ENCODE results near the gene SPARCL1.

Gene SPARCL1

GRCh38 chr4:87547016-87547708 is 18.0 kb upstream of the SPARCL1 start:
- no peaks in the 10 kb centered on the region for H3K9me3 Mint-ChIP-seq
- H3K36me3 Mint-ChIP-seq: no peaks in the 10 kb centered on the region
- H3K4me1 Mint-ChIP-seq: no peaks in the 10 kb centered on the region
- no peak overlapping the region for H3K4me3 Mint-ChIP-seq
- no peak overlapping the region for H3K27ac Mint-ChIP-seq
- H3K27me3 Mint-ChIP-seq: peaks cover 2% of the 10 kb centered on the region

DNA sequence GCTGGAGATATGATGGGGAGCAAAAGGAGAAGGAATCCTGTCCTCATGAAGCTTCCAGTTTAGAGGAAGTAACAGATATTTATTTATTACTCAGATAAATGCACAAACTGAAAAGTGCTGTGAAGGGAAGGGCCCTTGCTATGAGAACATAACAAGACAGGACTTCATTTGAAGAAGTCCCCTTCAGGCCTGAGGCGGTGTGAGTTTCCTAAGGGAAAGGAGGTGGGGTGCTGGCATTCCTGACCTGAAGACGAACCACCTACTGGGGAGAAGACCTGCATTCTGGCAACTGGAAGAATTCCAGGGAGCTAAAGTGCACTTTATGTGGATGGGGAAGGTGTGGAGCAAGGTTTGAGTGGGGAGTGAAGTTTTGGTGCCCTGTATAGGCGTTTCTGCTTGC is 15.9 kb upstream of the SPARCL1 start:
- H3K36me3 Mint-ChIP-seq: no peaks in the 10 kb centered on the region
- no peaks in the 10 kb centered on the region for H3K4me1 Mint-ChIP-seq
- H3K4me3 Mint-ChIP-seq: no peak overlapping the region
- H3K27me3 Mint-ChIP-seq: peaks cover 2% of the 10 kb centered on the region
- H3K9me3 Mint-ChIP-seq: no peaks in the 10 kb centered on the region
- no peak overlapping the region for H3K27ac Mint-ChIP-seq

GRCh38 chr4:87543835-87544461 is 14.8 kb upstream of the SPARCL1 start:
- H3K27me3 Mint-ChIP-seq: no peaks in the 10 kb centered on the region
- no peaks in the 10 kb centered on the region for H3K9me3 Mint-ChIP-seq
- H3K4me3 Mint-ChIP-seq: no peak overlapping the region
- H3K36me3 Mint-ChIP-seq: no peaks in the 10 kb centered on the region
- H3K27ac Mint-ChIP-seq: no peak overlapping the region
- no peaks in the 10 kb centered on the region for H3K4me1 Mint-ChIP-seq

GRCh38 chr4:87542734-87543312 is 13.6 kb upstream of the SPARCL1 start:
- Mint-ChIP-seq H3K27me3 (no peaks in the 10 kb centered on the region), H3K4me3 (no peak overlapping the region)

DNA sequence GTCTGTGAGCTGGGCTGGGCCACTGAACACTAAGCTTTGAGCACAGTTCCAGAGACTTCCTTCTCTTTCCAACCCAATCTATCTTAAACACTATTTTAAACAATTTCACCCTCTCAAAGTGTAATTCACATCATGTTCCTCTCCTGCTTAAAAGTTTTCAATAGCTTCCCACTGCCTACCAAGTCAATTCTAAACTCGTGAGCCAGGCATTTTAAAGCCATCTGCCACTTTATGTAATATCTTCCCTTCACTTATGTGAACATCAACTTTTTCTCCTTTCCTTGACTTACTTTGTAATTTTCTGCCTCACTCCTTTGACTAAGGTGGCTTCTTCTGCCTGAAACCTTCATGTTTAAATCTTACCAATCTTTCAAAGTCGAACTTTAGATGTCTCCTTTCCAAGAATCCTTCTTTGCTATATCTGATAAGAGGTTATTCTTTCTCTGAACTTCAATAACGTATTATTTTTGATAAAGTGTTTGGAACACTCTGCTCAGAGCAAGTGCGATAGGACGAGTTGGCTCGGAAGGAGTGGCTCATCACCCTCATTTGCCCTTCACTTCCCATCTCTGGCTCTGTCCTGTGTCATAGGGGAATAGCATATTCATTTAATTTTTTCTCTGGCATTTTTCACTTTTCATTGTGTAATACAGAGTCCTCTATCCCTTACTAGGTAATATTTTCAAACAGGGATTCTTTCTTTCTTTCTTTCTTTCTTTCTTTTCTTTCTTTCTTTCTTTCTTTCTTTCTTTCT is 13.0 kb upstream of the SPARCL1 start:
- Mint-ChIP-seq H3K36me3 (no peaks in the 10 kb centered on the region), H3K27ac (no peak overlapping the region), H3K9me3 (no peaks in the 10 kb centered on the region), H3K27me3 (no peaks in the 10 kb centered on the region), H3K4me3 (no peak overlapping the region), H3K4me1 (no peaks in the 10 kb centered on the region)

More at GRCh38 chr4:87542734-87543312, 13.6 kb upstream of the SPARCL1 start:
- Mint-ChIP-seq H3K4me1 (no peaks in the 10 kb centered on the region), H3K27ac (no peak overlapping the region), H3K36me3 (no peaks in the 10 kb centered on the region), H3K9me3 (no peaks in the 10 kb centered on the region)

DNA sequence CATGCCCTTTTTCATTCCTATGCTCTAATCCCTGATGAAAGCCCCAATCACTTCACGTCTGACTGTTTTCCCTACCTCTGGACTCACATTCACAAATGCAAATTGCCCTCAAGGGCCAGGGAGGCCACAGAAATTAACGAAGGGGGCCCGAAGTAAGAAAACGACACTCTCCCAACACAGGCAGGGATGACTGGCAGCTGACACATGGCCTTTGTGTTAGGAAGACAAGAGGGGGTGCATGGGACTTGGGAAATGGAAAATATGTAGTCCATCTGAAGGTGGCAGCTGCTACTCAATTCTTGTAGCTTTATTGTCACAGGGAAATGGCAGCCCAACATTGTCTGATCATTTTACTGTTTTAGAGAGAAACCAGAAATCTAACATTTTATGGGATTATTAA is 12.3 kb upstream of the SPARCL1 start:
- H3K27me3 Mint-ChIP-seq: no peaks in the 10 kb centered on the region
- H3K9me3 Mint-ChIP-seq: no peaks in the 10 kb centered on the region
- H3K4me1 Mint-ChIP-seq: no peaks in the 10 kb centered on the region
- no peak overlapping the region for H3K4me3 Mint-ChIP-seq
- H3K36me3 Mint-ChIP-seq: no peaks in the 10 kb centered on the region
- no peak overlapping the region for H3K27ac Mint-ChIP-seq

DNA sequence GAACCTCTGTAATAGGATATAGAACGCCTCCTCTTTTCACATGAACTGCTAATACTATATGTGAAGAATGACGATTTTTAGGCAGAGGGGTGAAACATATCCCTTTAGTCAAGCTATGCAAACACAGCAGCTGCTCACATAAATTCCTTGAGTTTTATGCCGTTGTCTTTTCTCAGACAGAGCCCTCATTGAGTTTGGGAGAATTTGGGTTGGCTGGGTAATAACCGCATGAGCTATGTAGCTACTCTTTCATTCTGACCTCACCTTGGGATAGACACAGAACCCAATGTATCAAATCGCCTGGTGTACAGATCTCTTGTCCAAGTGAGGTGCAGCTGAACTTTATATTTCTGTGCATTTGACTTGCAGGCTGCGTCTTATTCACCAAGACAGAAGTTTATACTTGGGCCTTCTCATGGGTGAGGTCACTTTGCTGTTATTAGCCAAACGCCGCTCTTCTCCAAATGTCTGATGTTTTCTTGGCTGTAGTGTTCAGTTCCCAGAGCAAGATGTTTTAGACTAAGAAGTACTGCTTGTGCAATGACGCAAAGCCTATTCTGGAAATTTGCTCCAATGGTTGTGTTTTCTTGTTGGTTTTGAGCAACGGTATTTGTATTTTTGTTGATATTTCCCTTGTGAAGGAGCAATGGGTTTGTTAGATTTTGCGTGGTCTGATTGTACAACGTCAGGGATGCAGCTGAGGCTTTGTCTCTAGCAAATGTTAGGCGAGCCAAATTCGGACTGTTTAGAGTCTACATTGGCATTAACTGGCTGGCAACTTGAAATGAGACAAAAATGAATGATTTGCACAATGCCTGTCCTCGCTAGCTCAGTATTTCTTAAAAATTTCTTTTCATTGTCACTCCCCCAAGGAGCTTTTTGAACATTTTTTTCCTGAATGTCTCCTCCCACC is 11.2 kb upstream of the SPARCL1 start:
- Mint-ChIP-seq H3K27ac (no peak overlapping the region), H3K9me3 (no peaks in the 10 kb centered on the region), H3K4me1 (no peaks in the 10 kb centered on the region), H3K36me3 (no peaks in the 10 kb centered on the region), H3K27me3 (no peaks in the 10 kb centered on the region), H3K4me3 (no peak overlapping the region)

DNA sequence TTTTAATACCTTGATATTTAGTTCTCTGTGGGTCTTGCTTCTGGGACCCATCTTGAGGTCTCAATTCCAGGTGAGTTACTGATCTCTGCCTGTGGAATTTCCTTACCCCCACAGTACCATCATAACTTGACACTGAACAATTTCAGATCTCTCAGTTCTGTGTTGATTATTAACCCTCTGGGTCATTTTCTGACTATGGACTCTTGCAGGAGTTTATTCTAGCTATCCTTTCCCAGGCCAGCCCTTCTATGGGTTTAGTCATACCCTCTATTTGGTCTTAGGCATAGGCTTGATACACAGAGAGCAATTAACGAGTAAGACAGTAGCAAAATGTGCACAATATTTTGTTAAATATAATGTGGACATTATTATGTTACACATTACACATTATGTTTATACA is 3.7 kb upstream of the SPARCL1 start:
- Mint-ChIP-seq H3K4me3 (no peak overlapping the region), H3K27me3 (peaks cover 2% of the 10 kb centered on the region), H3K36me3 (no peaks in the 10 kb centered on the region), H3K27ac (no peak overlapping the region), H3K9me3 (no peaks in the 10 kb centered on the region), H3K4me1 (no peaks in the 10 kb centered on the region)

GRCh38 chr4:87532109-87532508 is 2.9 kb upstream of the SPARCL1 start:
- H3K27me3 Mint-ChIP-seq: peaks cover 2% of the 10 kb centered on the region
- no peak overlapping the region for H3K4me3 Mint-ChIP-seq
- H3K27ac Mint-ChIP-seq: no peak overlapping the region
- no peaks in the 10 kb centered on the region for H3K36me3 Mint-ChIP-seq
- no peaks in the 10 kb centered on the region for H3K9me3 Mint-ChIP-seq
- no peaks in the 10 kb centered on the region for H3K4me1 Mint-ChIP-seq

DNA sequence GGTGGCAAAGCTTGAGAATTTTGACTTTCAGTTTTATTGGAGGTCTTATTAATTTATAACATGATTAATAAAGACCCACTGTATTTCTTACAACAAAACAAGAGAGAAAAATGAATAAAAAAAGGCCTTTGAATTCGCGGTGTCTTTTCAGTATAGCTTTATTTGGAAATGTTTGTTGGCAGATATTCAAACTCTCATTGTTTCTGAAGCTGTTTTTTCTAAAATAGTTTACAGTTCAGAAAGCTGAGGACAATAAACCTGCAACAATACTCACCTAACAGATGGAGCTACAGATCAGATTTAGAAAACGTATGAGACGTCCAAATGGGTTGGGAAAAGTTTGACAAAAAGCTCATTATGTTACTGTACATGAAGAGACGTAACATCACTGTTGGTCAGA is 2.4 kb upstream of the SPARCL1 start:
- peaks cover 2% of the 10 kb centered on the region for H3K27me3 Mint-ChIP-seq
- no peak overlapping the region for H3K4me3 Mint-ChIP-seq
- H3K9me3 Mint-ChIP-seq: no peaks in the 10 kb centered on the region

GRCh38 chr4:87530868-87531267 is 1.7 kb upstream of the SPARCL1 start:
- no peaks in the 10 kb centered on the region for H3K9me3 Mint-ChIP-seq
- no peaks in the 10 kb centered on the region for H3K36me3 Mint-ChIP-seq

More for the DNA sequence above, 2.4 kb upstream of the SPARCL1 start:
- no peak overlapping the region for H3K27ac Mint-ChIP-seq
- no peaks in the 10 kb centered on the region for H3K36me3 Mint-ChIP-seq
- H3K4me1 Mint-ChIP-seq: no peaks in the 10 kb centered on the region

DNA sequence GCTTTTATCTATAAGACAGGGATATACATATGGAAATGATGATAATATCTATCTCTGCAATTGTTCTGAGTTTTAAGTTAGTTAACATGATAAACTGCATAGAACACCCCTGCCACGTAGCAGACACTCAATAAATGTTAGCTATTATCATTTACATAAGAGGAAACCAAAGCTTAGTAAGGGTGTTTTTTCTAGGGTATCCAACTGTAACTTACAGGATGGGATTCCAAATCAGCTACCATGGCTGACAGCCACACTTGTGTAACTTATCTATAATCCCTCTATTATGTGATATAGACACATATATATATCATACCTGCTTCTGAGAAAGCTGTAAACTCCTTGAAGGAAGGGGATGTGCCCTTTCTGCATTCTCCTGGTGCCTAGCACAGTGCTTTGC is 1.1 kb upstream of the SPARCL1 start:
- peaks cover 2% of the 10 kb centered on the region for H3K27me3 Mint-ChIP-seq

More at GRCh38 chr4:87530868-87531267, 1.7 kb upstream of the SPARCL1 start:
- H3K27me3 Mint-ChIP-seq: peaks cover 2% of the 10 kb centered on the region
- H3K4me1 Mint-ChIP-seq: no peaks in the 10 kb centered on the region
- no peak overlapping the region for H3K27ac Mint-ChIP-seq
- no peak overlapping the region for H3K4me3 Mint-ChIP-seq

DNA sequence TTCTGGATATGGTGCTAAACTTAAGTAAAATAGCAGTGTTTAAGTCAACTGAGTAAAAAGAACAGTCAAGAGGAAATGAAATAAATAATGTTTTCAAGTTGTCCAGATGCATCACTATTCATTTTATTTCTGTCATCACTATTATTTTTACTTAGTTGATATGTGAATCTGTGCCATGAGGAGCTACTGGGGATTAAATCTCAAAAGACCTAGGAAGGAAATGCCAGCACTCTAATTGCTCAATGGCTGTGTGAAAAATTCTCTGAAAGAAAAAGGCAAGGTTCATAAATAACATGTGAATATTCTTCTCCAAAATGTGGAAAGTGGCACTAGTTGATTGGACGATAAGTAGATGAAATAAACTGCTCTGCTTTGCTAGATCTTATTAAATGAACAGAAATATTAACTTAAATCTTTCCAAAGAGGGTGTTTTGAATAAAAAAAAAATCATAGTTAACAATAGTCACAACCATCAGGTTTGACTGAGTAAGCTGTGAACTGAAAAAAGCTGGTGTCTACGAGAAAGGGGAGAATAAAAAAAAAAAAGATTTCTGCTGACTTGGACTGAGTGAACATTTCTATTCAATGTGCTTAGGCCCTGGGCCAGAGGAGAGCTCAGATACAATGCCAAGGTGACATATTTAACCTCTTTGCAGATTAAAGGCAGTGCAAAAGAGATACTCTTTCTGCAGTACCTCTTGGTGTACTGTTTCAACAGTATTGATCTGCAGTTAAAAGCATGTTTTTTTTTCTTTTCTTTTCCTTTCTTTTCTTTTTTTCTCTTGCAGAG is 1.6 kb downstream of the SPARCL1 start:
- Mint-ChIP-seq H3K27ac (no peak overlapping the region), H3K9me3 (peaks cover 15% of the 10 kb centered on the region), H3K27me3 (no peaks in the 10 kb centered on the region), H3K36me3 (no peaks in the 10 kb centered on the region), H3K4me1 (no peaks in the 10 kb centered on the region), H3K4me3 (no peak overlapping the region)

More for the DNA sequence above, 1.1 kb upstream of the SPARCL1 start:
- no peaks in the 10 kb centered on the region for H3K9me3 Mint-ChIP-seq
- H3K4me1 Mint-ChIP-seq: no peaks in the 10 kb centered on the region
- H3K36me3 Mint-ChIP-seq: no peaks in the 10 kb centered on the region
- H3K27ac Mint-ChIP-seq: no peak overlapping the region
- H3K4me3 Mint-ChIP-seq: no peak overlapping the region

GRCh38 chr4:87525636-87526295 is 3.4 kb downstream of the SPARCL1 start:
- Mint-ChIP-seq H3K27me3 (no peaks in the 10 kb centered on the region), H3K9me3 (peaks cover 15% of the 10 kb centered on the region), H3K27ac (no peak overlapping the region), H3K36me3 (no peaks in the 10 kb centered on the region), H3K4me3 (no peak overlapping the region), H3K4me1 (no peaks in the 10 kb centered on the region)

Data from activated naive CD4-positive, alpha-beta T cell treated with anti-CD3 and anti-CD28 coated beads, Interleukin-2, amount 50 U/mL, for 24 hours (primary cell).